Naive B cell (primary cell): ENCODE data around the gene MOK. TPM values are rescaled to one million over a fixed set of nuclear protein-coding genes. Genes with fewer than 3 reads are reported as not detected.

ENCODE experiments used
- ATAC-seq, 2 donors: fragments of 150-1000 bp; cut with Tn5 transposase; 2 replicates each; pipeline ENCODE4 v1.10.0; 2021; ENCODE audit warnings: low read depth in 2 of 2, mild to moderate bottlenecking in 2 of 2, moderate library complexity in 2 of 2
- DNase-seq: peaks from one replicate; pipeline ENCODE4 v3.0.0; 2022
- H3K27ac Mint-ChIP-seq, 6 donors: one replicate each; pipeline ENCODE4 v1.8.0; 2020 to 2022; ENCODE audit warnings: mild to moderate bottlenecking in 6 of 6, mixed read lengths in 6 of 6, moderate library complexity in 5 of 6, inconsistent platforms in 2 of 6
- H3K27me3 Mint-ChIP-seq, 3 donors: one replicate each; pipeline ENCODE4 v1.8.0; 2021 to 2022; ENCODE audit warnings: mixed read lengths in 3 of 3, mild to moderate bottlenecking in 1 of 3
- H3K36me3 Mint-ChIP-seq, 2 donors: one replicate each; pipeline ENCODE4 v1.8.0; 2020 to 2022; ENCODE audit warnings: mixed read lengths in 2 of 2, inconsistent platforms in 1 of 2, mild to moderate bottlenecking in 1 of 2
- H3K4me1 Mint-ChIP-seq, 3 donors: one replicate each; pipeline ENCODE4 v1.8.0; 2020 to 2022; ENCODE audit warnings: mixed read lengths in 3 of 3, inconsistent platforms in 1 of 3, mild to moderate bottlenecking in 1 of 3, moderate library complexity in 1 of 3
- H3K4me3 Mint-ChIP-seq, 8 donors: one replicate each; pipeline ENCODE4 v1.8.0; 2020 to 2022; ENCODE audit warnings: mild to moderate bottlenecking in 8 of 8, mixed read lengths in 8 of 8, moderate library complexity in 8 of 8, inconsistent platforms in 2 of 8
- H3K9me3 Mint-ChIP-seq, 7 donors: one replicate each; pipeline ENCODE4 v1.8.0; 2020 to 2022; ENCODE audit warnings: mixed read lengths in 7 of 7, mild to moderate bottlenecking in 5 of 7, inconsistent platforms in 2 of 7, moderate library complexity in 1 of 7
- polyA plus RNA-seq, 6 donors: library from polyadenylated mRNA; unstranded; fragments of 300-500 nt; fragmentation: Illumina TruSeq; gene quantifications; one replicate each; pipeline ENCODE4 v1.2.3, GENCODE V29; 2021; ENCODE audit warnings: low read depth in 6 of 6

Gene MOK
- polyA plus RNA-seq, 6 donors from 2014 or later: 0.64 to 2.0 (median 1.2) TPM; not detected in 1

- Mint-ChIP-seq H3K27me3 (no peaks in the 10 kb centered on the region), H3K4me3 (peak overlapping the region in 1 of 8 donors; percentile 5), H3K9me3 (no peaks in the 10 kb centered on the region), H3K27ac (no peak overlapping the region), H3K4me1 (peaks cover 9 to 19% (median 13%) of the 10 kb centered on the region in 3 donors), H3K36me3 (no peaks in the 10 kb centered on the region)
- DNase-seq: no peak
- ATAC-seq: no peak
Measured at GRCh38 chr14:102217987-102218421, 87.0 kb downstream of the MOK start.

- H3K27me3 Mint-ChIP-seq: no peaks in the 10 kb centered on the region
- no peak overlapping the region for H3K27ac Mint-ChIP-seq
- peaks cover 9 to 19% (median 13%) of the 10 kb centered on the region in 3 donors for H3K4me1 Mint-ChIP-seq
- DNase-seq: no peak
- no peaks in the 10 kb centered on the region for H3K36me3 Mint-ChIP-seq
- no peak for ATAC-seq
- H3K9me3 Mint-ChIP-seq: no peaks in the 10 kb centered on the region
- no peak overlapping the region for H3K4me3 Mint-ChIP-seq
Measured at GRCh38 chr14:102217399-102217798, 87.6 kb downstream of the MOK start.

GRCh38 chr14:102215576-102216250, 89.3 kb downstream of the MOK start:
- no peaks in the 10 kb centered on the region for H3K27me3 Mint-ChIP-seq
- H3K4me3 Mint-ChIP-seq: no peak overlapping the region
- H3K27ac Mint-ChIP-seq: no peak overlapping the region
- H3K4me1 Mint-ChIP-seq: peaks cover 9 to 19% (median 13%) of the 10 kb centered on the region in 3 donors
- no peaks in the 10 kb centered on the region for H3K9me3 Mint-ChIP-seq
- DNase-seq: no peak
- H3K36me3 Mint-ChIP-seq: no peaks in the 10 kb centered on the region
- no peak for ATAC-seq

GRCh38 chr14:102215071-102215470, 89.9 kb downstream of the MOK start:
- Mint-ChIP-seq H3K9me3 (no peaks in the 10 kb centered on the region), H3K4me3 (no peak overlapping the region), H3K27ac (no peak overlapping the region), H3K27me3 (no peaks in the 10 kb centered on the region), H3K36me3 (no peaks in the 10 kb centered on the region), H3K4me1 (peaks cover 9 to 15% (median 13%) of the 10 kb centered on the region in 3 donors)
- no peak for DNase-seq
- ATAC-seq: no peak

- DNase-seq (no peak), ATAC-seq (no peak)
- Mint-ChIP-seq H3K9me3 (no peaks in the 10 kb centered on the region), H3K27ac (no peak overlapping the region), H3K4me3 (peak overlapping the region in 1 of 8 donors; percentile 23), H3K27me3 (no peaks in the 10 kb centered on the region), H3K4me1 (peaks cover 0 to 12% (median 6%) of the 10 kb centered on the region in 3 donors), H3K36me3 (peaks cover 5 to 6% of the 10 kb centered on the region in 2 donors)
Measured at GRCh38 chr14:102213984-102214658, 90.8 kb downstream of the MOK start.

GRCh38 chr14:102213470-102213869, 91.5 kb downstream of the MOK start:
- no peak overlapping the region for H3K27ac Mint-ChIP-seq
- H3K4me1 Mint-ChIP-seq: peaks cover 0 to 12% (median 6%) of the 10 kb centered on the region in 3 donors
- peak overlapping the region in 1 of 8 donors; percentile 23 for H3K4me3 Mint-ChIP-seq
- no peaks in the 10 kb centered on the region for H3K27me3 Mint-ChIP-seq
- H3K36me3 Mint-ChIP-seq: peaks cover 10% of the 10 kb centered on the region in 2 donors
- no peak for DNase-seq
- ATAC-seq: no peak
- H3K9me3 Mint-ChIP-seq: no peaks in the 10 kb centered on the region

GRCh38 chr14:102212845-102213244, 92.1 kb downstream of the MOK start:
- Mint-ChIP-seq H3K27me3 (no peaks in the 10 kb centered on the region), H3K4me1 (peaks cover 0 to 12% (median 6%) of the 10 kb centered on the region in 3 donors), H3K9me3 (no peaks in the 10 kb centered on the region), H3K4me3 (no peak overlapping the region), H3K27ac (no peak overlapping the region), H3K36me3 (peaks cover 10% of the 10 kb centered on the region in 2 donors)
- no peak for DNase-seq
- no peak for ATAC-seq

- no peaks in the 10 kb centered on the region for H3K27me3 Mint-ChIP-seq
- H3K4me3 Mint-ChIP-seq: no peak overlapping the region
- no peak for ATAC-seq
- peaks cover 10% of the 10 kb centered on the region in 2 donors for H3K36me3 Mint-ChIP-seq
- no peak for DNase-seq
- peaks cover 0 to 9% (median 3%) of the 10 kb centered on the region in 3 donors for H3K4me1 Mint-ChIP-seq
- H3K27ac Mint-ChIP-seq: peak overlapping the region in 1 of 6 donors; percentile 32
- H3K9me3 Mint-ChIP-seq: no peaks in the 10 kb centered on the region
Measured at GRCh38 chr14:102212356-102212755, 92.6 kb downstream of the MOK start.

- no peak overlapping the region for H3K27ac Mint-ChIP-seq
- no peak for ATAC-seq
- H3K4me1 Mint-ChIP-seq: peaks cover 0 to 6% (median 0%) of the 10 kb centered on the region in 3 donors
- no peak overlapping the region for H3K4me3 Mint-ChIP-seq
- DNase-seq: no peak
- H3K9me3 Mint-ChIP-seq: no peaks in the 10 kb centered on the region
- peaks cover 10% of the 10 kb centered on the region in 2 donors for H3K36me3 Mint-ChIP-seq
- no peaks in the 10 kb centered on the region for H3K27me3 Mint-ChIP-seq
Measured at GRCh38 chr14:102211240-102211639, 93.7 kb downstream of the MOK start.

- H3K36me3 Mint-ChIP-seq: peaks cover 10 to 11% of the 10 kb centered on the region in 2 donors
- no peak overlapping the region for H3K4me3 Mint-ChIP-seq
- ATAC-seq: no peak
- peaks cover 0 to 6% (median 0%) of the 10 kb centered on the region in 3 donors for H3K4me1 Mint-ChIP-seq
- H3K9me3 Mint-ChIP-seq: no peaks in the 10 kb centered on the region
- no peak for DNase-seq
- H3K27ac Mint-ChIP-seq: peak overlapping the region in 1 of 6 donors; percentile 36
- H3K27me3 Mint-ChIP-seq: no peaks in the 10 kb centered on the region
Measured at GRCh38 chr14:102210421-102211042, 94.4 kb downstream of the MOK start.

GRCh38 chr14:102209224-102209966, 95.6 kb downstream of the MOK start:
- H3K27ac Mint-ChIP-seq: peak overlapping the region in 2 of 6 donors; percentile 16 to 38
- no peak for DNase-seq
- H3K27me3 Mint-ChIP-seq: no peaks in the 10 kb centered on the region
- peaks cover 0 to 7% (median 1%) of the 10 kb centered on the region in 3 donors for H3K4me1 Mint-ChIP-seq
- H3K9me3 Mint-ChIP-seq: no peaks in the 10 kb centered on the region
- no peak for ATAC-seq
- no peak overlapping the region for H3K4me3 Mint-ChIP-seq
- peaks cover 12 to 18% of the 10 kb centered on the region in 2 donors for H3K36me3 Mint-ChIP-seq

GRCh38 chr14:102208741-102209140, 96.2 kb downstream of the MOK start:
- peaks cover 17 to 23% of the 10 kb centered on the region in 2 donors for H3K36me3 Mint-ChIP-seq
- peak overlapping the region in 1 of 6 donors; percentile 35 for H3K27ac Mint-ChIP-seq
- DNase-seq (no peak), ATAC-seq (no peak)
- H3K27me3 Mint-ChIP-seq: no peaks in the 10 kb centered on the region
- peaks cover 0 to 11% (median 7%) of the 10 kb centered on the region in 3 donors for H3K4me1 Mint-ChIP-seq
- no peaks in the 10 kb centered on the region for H3K9me3 Mint-ChIP-seq
- H3K4me3 Mint-ChIP-seq: no peak overlapping the region

- no peak for DNase-seq
- peak overlapping the region in 1 of 8 donors; percentile 53 for H3K4me3 Mint-ChIP-seq
- H3K4me1 Mint-ChIP-seq: peaks cover 2 to 13% (median 10%) of the 10 kb centered on the region in 3 donors
- H3K36me3 Mint-ChIP-seq: peaks cover 17 to 23% of the 10 kb centered on the region in 2 donors
- peak overlapping the region in 1 of 6 donors; percentile 87 for H3K27ac Mint-ChIP-seq
- no peaks in the 10 kb centered on the region for H3K27me3 Mint-ChIP-seq
- no peak for ATAC-seq
- no peaks in the 10 kb centered on the region for H3K9me3 Mint-ChIP-seq
Measured at GRCh38 chr14:102207831-102208365, 97.1 kb downstream of the MOK start.
